HCEC 1CT (cell line): ENCODE measurements around the gene CWC27.

Experiments used
- DNase-seq: peaks from one replicate; pipeline ENCODE4 v3.0.0-alpha.2; 2017

The CWC27 gene

DNA sequence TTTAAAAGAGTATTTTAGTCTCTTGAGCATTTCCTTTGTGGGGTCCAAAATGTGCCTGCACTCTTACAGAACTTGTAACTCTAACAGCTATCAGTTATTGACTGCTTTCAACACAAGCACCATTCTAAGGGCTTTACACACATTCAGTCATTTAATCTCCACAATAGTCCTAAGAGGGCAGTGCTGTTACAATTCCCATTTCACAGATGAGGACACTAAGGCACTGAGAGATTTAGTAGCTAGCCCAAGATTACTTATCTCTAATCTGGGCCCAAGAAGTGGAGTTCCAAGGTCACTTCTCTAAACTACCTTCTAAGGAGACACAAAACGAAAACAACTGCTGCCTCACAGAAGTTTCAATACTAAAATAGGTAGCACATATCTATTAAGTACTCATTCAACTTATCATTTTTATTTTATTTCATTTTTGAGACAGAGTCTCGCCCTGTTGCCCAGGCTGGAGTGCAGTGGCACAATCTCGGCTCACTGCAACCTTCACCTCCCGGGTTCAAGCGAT is 275.2 kb downstream of the CWC27 start:
- no peak for DNase-seq

DNA sequence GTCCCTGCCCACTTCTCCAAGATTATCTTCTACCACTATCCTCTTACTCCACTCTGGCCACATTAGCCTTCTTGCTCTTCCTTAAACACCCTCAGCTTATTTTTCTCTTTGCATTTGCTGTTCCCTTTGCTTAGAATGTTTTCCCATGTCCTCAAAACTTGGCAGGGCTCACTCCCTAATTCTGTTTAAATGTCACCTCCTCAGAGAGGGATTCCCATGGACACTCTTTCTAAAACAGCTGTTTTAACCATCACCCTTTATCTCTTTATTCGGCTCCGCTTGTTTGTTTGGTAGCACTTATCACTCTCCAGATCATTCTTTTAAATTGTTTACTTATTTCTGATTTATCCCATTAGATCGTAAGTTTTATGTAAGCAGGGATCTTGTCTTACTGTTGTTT is 278.5 kb downstream of the CWC27 start:
- DNase-seq: no peak

DNA sequence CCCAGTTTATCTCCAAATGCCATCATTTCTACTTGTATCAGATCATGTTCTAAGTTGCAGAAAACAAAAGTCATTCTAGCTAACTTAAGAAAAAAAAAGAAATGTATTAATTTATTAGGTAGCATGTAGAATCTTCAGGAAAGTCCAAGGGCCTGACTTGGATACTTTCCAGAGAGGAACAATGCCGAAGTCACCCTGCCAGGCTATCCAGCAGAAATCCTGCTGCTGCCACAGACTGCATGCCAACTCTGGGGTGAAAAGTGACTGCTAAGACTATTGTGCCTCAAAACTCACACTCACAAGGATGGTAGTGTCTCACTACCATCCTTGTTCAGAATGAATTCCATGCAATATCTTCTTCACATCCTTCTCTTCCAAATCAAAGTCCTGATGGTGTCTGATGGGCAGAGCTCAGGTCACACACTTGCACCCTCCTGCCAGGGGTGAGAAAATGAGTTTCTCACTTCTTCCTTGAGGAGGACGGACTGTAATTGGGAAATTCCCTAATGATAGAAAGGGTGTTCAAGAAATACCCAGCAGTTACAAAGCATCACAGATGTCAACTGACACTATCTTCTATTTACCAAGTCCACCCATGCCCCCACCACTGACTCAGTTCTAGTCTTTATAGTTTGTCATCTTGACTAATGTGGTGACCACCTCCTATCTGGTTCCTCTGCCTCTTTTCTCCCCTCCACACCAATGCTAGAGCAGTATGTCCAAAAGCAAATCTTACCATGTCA is 279.4 kb downstream of the CWC27 start:
- no peak for DNase-seq

DNA sequence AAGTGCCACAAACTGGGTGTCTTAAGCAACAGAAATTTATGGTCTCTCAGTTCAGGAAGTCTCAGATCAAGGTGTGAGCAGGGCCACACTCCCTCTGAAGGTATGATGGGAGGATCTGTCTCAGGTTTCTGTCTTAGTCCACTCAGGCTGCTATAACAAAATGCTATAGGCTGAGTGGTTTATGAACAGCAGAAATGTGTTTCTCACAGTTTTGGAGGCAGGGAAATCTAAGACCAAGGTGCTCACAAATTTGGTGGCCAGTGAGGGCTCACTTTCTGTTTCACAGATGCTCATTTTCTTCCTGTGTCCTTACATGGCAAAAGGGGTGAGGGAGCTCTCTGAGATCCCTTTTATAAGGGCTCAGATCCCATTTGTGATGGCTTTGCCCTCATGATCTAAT is 281.4 kb downstream of the CWC27 start:
- no peak for DNase-seq

DNA sequence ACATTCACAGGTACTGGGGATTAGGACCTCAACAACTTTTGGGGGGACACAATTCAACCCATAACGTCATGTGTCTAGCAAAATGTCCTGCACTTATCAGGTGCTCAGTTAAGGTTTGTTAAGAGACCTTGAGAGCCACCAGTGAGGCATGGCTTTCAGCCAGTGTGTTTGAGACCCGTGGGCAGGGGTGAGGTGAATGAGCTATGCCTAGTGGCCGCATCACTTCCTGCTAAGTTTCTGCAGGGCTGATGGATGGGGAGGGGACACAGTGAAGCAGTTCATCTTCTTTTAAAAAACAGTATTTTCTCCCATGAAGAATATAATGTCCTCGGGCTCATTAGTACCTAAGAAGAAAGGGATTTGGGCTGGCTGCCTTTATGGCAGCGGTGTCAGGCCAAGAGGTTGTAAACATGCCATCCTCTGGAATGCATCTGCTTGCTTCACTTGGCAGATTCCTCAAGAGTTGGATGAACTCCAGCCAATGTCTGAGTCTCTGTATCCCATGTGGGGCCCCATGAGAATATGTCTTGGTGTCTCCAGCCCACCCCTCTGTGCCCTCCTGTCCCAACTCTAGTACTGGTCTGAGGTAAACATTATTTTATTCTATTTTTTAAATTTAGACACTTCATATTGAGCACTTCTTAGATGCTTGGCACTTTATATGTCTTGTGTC is 282.2 kb downstream of the CWC27 start:
- DNase-seq: no peak

DNA sequence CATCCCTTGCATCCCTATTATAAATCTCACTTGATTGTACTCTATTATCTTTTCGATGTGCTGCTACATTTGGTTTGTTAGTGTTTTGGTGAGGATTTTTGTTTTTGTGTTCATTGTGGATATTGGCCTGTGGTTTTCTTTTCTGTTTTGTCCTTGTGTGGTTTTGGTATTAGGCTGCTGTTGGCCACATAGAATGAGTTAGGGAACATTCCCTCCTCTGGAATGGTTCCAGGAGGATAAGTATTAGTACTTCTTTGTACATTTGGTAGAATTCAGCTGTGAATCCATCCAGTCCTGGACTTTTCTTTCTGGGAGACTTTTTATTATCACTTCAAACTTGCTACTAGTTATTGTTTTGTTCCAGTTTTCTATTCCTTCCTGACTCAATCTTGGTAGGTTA is 287.2 kb downstream of the CWC27 start:
- no peak for DNase-seq

DNA sequence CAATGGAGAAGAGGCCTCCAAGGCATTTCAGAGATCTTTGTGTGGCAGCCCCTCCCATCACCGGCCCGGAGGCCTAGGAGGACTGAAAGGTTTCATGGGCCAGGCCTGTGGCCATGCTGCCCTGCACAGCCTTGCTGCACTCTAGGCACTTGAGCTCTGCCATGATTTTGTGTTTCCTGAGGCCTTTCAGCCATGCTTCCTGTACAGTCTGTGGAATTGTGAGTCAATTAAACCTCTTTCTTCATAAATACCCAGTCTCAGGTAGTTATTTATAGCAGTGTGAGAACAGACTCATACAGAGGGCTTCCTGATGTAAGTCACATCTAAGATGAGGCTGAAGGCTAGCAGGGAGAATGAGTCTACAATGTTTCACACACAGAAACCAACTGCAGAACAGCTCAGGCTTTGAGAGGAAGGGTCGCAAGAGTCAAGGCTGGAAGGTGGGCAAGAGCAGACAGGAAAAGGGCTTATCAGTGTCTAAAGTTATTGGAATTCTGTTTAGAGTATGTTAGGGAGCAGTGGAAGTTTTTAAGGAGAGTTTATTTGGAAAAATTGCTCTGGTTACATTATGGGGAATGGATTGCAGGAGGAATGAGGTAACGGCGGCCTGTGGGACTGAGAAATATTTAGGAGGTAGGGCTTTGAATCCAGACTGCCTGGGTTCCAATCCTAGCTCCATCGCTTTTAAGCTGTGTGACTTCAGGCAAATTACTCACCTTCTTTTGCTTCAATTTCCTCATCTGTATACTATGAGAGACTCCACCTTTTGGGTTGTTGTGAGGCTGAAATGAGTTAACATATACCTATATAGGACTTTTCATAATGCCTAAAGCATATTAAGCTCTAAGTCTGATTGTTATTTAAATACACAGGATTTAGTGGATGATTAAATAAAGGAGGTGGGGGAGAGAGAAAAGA is 291.2 kb downstream of the CWC27 start:
- peak; percentile 23 for DNase-seq

DNA sequence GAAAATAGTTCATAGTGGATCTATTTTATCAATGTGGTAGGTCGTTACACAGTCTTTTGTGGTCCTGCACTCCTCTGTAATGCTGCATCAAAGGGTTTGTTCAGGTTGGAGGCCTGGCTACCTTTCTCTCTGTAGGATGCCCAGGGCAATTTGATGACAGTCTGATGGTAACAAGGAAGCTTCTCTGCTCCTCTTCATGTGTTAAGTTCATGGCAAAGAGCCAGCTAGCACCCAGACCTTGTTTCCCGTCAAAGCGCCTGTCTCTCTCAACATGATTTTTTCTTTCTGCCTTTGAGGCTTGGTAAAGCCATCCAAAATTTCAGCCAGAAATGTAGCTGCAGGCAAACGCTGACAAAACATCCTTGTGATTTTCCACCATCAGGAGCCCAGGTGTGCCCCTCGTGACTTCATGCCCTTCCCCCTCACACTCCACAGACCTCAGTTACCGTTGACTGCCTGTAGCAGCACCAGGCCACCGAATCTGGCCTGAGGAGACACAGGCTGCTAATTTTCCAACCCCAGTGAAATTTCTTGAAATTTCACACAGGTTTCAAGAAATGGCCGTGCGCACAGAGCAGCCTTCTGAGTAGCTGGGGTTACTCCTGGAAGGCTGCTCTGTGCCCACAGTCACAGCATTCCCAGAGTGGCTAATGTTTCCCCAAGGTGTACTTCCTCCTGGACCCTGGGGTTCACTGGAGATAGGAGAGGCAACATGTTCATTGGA is 292.7 kb downstream of the CWC27 start:
- no peak for DNase-seq

DNA sequence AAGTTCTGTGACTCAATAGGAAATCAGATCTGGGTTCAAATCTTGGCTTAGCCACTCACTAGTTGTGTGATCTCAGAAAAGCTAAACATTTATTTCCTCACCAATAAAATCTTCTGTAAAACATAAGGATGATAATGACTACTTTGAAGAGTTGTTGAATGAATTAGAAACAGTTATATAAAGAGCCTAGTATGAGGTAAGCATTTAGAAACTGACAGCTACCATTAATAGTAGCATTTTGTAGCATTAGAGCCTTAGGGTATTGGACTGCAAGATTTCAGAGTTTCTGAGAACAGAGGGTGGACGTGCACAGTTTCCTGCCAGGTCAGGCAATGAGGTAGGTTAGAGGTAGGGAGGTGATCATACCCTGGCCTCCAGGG is 293.2 kb downstream of the CWC27 start:
- DNase-seq: no peak

DNA sequence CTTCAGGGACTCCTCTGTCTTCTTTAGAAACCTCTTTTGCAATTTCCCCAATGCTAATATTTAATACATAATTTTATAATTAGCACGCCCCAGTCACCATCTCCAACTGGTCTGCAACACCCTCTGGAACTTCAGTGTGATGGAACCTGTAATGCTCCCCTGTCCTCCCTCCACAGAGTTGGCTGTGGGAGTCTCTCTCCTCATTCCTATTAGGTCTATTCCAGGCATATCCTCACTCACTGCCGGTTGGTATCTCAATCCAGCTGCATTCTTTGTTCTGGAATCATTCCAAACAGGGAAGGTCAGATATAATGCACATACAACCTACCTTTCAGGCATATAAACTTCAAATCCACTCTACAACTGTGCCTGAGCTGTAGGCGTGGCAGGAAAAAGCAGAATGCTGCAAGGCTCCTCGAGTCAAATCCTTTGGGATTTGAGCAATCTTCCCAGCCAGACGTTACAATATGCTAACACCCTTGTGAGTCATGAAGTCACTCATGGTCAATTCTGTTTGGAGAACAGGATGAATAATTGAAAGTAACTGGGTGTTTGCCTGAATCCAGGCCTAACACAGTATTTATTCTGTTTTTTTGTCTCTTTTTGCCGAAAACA is 293.8 kb downstream of the CWC27 start:
- peak; percentile 89 for DNase-seq

DNA sequence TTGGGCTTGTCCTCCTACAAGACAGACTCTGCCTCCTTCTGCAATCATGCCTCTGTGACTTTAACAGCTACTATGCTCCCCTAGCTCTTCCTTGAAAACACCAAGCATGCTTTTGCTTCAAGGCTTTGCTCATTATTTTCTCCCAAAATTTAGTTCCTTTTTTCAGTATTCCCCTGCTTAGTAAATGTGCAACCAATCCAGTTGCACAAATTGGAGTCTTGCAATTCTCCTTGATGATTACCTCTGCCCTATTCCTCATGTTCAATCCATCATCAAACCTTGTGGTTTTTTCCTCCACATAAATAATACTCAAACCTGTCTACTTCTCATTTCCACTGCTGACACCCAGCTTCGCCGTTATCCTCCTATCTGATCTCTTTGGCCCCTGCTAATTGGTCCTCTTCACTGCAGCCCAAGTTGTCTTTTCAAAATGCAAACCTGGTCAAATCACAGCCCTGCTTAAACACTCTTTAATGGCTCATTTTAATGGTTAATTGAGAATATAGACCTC is 296.3 kb downstream of the CWC27 start:
- no peak for DNase-seq

DNA sequence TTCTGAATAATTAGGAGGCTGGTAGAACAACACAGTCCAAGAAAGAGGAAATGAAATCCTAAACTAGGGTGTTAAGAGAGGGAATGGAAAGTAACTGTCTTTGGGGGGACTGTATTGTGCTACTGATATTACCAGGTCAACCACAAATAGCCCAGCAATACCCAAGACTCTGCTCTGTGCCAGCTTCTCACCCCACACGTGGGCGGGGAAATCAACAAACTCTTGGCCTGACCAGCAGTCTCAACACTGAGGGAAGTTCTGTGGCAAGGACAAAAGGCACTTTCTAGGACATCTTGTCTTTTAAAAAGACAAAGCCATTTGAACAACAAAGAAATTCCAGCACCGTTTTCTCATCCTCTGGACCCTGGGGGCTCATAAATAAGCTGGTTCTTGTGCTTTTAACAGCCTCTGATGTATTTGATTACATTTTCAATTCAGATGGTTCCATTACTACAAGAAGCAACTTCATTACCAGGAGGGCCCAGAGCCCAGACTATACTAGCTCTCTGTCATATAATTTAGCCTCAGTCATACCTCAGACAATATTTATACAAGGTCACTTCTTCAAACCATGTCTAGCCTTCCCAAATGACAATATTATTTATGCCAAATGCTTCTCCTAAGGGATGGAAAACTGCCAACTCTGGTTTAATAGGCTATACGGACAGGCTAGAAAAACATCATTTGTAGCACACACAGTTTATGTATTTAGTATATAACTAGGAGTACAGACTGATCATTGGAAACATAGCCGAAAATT is 297.8 kb downstream of the CWC27 start:
- no peak for DNase-seq

DNA sequence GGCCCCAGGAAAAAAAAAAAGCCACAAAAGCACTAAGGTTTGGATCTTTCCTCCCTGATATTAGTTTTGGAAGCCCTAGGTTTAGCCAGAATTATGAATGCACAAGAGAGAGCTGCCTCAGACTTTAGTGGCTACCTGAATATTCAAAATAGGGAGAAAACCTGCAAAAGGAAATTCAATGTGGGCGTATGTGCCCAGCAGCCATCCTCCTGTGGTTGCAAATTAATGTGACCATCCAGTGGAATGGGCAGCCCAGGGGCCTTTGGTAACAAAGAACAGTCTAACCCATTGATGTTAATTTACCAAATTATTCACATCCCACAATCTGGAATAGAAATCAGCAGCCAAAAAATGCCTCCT is 298.4 kb downstream of the CWC27 start:
- no peak for DNase-seq
